ENCODE data around the gene IGF1.

IGF1 gene

GRCh38 chr12:102444093-102444492 lies 36.3 kb downstream of the IGF1 start:
- TF ChIP-seq, protein P1, sequence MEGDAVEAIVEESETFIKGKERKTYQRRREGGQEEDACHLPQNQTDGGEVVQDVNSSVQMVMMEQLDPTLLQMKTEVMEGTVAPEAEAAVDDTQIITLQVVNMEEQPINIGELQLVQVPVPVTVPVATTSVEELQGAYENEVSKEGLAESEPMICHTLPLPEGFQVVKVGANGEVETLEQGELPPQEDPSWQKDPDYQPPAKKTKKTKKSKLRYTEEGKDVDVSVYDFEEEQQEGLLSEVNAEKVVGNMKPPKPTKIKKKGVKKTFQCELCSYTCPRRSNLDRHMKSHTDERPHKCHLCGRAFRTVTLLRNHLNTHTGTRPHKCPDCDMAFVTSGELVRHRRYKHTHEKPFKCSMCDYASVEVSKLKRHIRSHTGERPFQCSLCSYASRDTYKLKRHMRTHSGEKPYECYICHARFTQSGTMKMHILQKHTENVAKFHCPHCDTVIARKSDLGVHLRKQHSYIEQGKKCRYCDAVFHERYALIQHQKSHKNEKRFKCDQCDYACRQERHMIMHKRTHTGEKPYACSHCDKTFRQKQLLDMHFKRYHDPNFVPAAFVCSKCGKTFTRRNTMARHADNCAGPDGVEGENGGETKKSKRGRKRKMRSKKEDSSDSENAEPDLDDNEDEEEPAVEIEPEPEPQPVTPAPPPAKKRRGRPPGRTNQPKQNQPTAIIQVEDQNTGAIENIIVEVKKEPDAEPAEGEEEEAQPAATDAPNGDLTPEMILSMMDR (IDR thresholded peaks at IDR 0.05; ENCODE audit: low read depth, low read length, missing control alignments): no peak
- no peak overlapping the region for H3K4me3 ChIP-seq (replicated peaks; ENCODE audit: low read depth, low read length)
- no peak for DNase-seq (ENCODE audit: extremely low read depth, low read depth)

DNA sequence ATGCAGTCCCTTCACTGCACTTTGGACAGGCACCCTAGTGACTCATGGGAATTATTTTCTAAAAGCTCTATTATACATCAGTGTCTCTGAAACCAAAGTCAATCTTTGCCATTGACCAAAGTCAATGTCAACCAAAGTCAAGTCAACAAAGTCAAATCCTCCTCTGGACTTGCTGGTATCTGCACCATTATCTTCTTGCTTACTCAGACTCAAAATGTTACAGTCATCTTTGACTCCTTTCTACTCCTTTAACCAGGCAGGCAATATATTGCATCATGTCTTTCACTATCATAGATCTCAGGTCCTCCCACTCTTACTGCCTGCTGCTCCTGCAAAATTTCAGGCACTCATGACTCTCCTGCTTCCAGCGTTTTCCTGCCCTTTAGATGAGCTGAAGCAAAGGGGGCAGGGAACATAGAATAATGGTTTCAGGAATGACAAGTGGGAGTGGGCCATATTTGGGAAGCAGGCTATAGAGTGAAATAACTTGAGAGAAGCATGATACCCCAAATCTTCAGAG lies 39.2 kb downstream of the IGF1 start:
- no peak for DNase-seq (ENCODE audit: extremely low read depth, low read depth)
- H3K4me3 ChIP-seq (replicated peaks; ENCODE audit: low read depth, low read length): no peak overlapping the region
- TF ChIP-seq, protein P1 (IDR thresholded peaks at IDR 0.05; ENCODE audit: low read depth, low read length, missing control alignments): no peak

DNA sequence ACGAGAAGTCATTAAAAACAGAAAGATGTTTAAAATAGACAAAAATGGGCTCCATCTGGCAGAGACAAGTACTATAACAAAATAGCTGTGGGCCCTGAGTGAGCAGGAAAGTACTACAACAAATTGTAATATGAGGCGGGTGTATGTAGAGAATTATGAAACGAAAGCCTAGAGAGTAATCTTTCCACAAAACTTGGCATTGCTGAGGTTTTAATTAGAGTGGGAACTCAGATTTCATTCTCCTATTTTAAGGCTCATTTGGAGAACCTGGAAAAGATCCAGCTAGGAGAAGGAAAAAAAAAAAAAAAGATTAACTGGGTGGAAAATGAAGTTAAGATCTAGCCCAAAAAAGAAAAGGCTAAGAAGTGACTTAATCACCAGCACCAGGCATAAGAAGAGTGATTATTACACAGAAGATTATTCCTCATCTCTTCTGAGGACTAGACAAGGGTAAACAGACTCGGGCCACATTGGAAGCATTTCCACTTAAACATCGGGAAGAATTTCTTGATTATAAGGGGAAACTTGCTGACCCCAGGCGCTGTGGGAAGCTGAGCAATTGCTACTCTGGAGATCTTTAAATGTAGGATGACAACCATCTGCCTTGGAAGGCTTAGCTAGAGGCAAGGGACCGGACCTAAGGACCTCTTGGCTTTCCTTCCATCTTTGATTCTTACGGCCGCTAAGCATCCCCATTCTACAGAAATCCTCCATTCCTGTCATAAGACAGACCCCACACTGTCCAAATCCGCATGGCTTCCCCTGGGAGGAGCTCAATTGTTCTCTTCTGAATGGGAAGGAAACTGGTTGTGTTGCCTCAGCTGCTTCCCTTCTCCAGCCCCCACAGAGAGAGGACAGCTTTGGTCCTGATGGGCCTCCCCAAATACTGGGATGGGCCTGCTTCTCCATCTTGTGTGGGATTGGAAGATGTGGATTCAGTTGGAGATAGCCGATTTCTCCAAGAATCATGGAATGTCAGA lies 40.6 kb downstream of the IGF1 start:
- TF ChIP-seq, protein P1 (IDR thresholded peaks at IDR 0.05; ENCODE audit: low read depth, low read length, missing control alignments): no peak
- H3K4me3 ChIP-seq (replicated peaks; ENCODE audit: low read depth, low read length): no peak overlapping the region
- DNase-seq (ENCODE audit: extremely low read depth, low read depth): no peak

DNA sequence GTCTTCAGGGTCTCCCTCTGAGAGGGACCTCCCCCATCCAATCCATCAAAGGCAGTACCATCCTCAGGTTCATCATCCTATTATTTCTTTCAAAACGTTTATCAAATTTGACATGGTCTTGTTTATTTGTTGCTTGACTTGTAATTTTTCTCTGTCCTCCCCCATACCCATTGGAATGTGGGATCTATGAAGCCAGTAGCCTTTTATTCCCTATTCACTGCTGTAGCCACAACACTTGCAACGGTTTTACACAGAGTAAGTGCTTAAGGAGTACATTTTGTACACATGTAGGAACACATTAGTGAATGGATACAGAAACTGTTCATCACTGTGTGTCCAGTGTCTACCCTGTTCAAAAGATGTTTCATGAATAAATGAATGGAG lies 41.5 kb downstream of the IGF1 start:
- DNase-seq (ENCODE audit: extremely low read depth, low read depth): no peak
- no peak overlapping the region for H3K4me3 ChIP-seq (replicated peaks; ENCODE audit: low read depth, low read length)
- TF ChIP-seq, protein P1 (IDR thresholded peaks at IDR 0.05; ENCODE audit: low read depth, low read length, missing control alignments): no peak

GRCh38 chr12:102438047-102438826 lies 42.1 kb downstream of the IGF1 start:
- H3K4me3 ChIP-seq (replicated peaks; ENCODE audit: low read depth, low read length): no peak overlapping the region
- no peak for DNase-seq (ENCODE audit: extremely low read depth, low read depth)
- TF ChIP-seq, protein P1 (IDR thresholded peaks at IDR 0.05; ENCODE audit: low read depth, low read length, missing control alignments): no peak

DNA sequence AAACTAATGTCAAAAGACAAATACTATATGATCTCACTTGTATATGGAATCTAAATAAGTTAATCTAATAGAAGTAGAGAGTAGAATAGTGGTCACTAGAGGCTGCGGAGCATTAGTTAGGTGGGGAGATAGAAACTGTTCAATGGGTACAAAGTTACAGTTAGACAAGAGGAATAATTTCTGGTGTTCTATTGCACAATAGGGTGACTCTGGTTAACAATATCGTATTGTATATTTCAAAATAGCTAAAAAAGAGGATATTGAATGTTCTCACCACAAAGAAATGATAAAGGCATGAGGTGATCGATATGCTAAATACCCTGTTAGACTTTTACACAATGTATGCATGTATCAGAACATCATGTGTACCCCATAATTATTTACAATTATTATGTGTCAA lies 42.9 kb downstream of the IGF1 start:
- no peak overlapping the region for H3K4me3 ChIP-seq (replicated peaks; ENCODE audit: low read depth, low read length)
- TF ChIP-seq, protein P1 (IDR thresholded peaks at IDR 0.05; ENCODE audit: low read depth, low read length, missing control alignments): no peak
- no peak for DNase-seq (ENCODE audit: extremely low read depth, low read depth)
